Stimulated activated CD8-positive, alpha-beta memory T cell treated with anti-CD3 and anti-CD28 coated beads, Interleukin-2, amount 100 ng/mL, for 1 hour (primary cell): ENCODE data around the gene EFNA2.

Source experiments
- DNase-seq, 2 donors: peaks; one replicate each; pipeline ENCODE4 v3.0.0-alpha.2; 2020; ENCODE audit warnings: low read depth in 2 of 2

The EFNA2 gene

GRCh38 chr19:1284293-1284978 lies 1.2 kb upstream of the EFNA2 start:
- no peak for DNase-seq

GRCh38 chr19:1284979-1285736 lies 515 bp upstream of the EFNA2 start:
- DNase-seq, result no peak

- DNase-seq, result no peak
Measured at GRCh38 chr19:1286487-1287353, 1.0 kb downstream of the EFNA2 start.

- DNase-seq, result no peak
Measured at GRCh38 chr19:1287354-1288225, 1.9 kb downstream of the EFNA2 start.

- no peak for DNase-seq
Measured at GRCh38 chr19:1288226-1288612, 2.5 kb downstream of the EFNA2 start.

- DNase-seq, result no peak
Measured at GRCh38 chr19:1288833-1289685, 3.4 kb downstream of the EFNA2 start.

GRCh38 chr19:1289686-1290025 lies 4.0 kb downstream of the EFNA2 start:
- no peak for DNase-seq

- no peak for DNase-seq
Measured at GRCh38 chr19:1290196-1290702, 4.6 kb downstream of the EFNA2 start.

- no peak for DNase-seq
Measured at GRCh38 chr19:1290703-1291651, 5.3 kb downstream of the EFNA2 start.

GRCh38 chr19:1291761-1292418 lies 6.2 kb downstream of the EFNA2 start:
- DNase-seq, result no peak

- no peak for DNase-seq
Measured at GRCh38 chr19:1292419-1293151, 6.9 kb downstream of the EFNA2 start.

- DNase-seq, result no peak
Measured at GRCh38 chr19:1293782-1294604, 8.3 kb downstream of the EFNA2 start.

GRCh38 chr19:1294688-1295087 lies 9.0 kb downstream of the EFNA2 start:
- no peak for DNase-seq

GRCh38 chr19:1295169-1296012 lies 9.7 kb downstream of the EFNA2 start:
- DNase-seq, result peak in 1 of 2 donors; percentile 26

- DNase-seq, result no peak
Measured at GRCh38 chr19:1296078-1296477, 10.4 kb downstream of the EFNA2 start.

GRCh38 chr19:1296575-1297271 lies 11.1 kb downstream of the EFNA2 start:
- no peak for DNase-seq
